SK-N-SH treated with all-trans-retinoic acid at 6 μM for 48 hours (cell line): ENCODE data around the gene TOPAZ1.

Experiments
- ATAC-seq: fragments of 200-7000 bp; cut with Tn5 transposase; 3 replicates; pipeline ENCODE4 v1.9.1; 2020; ENCODE audit warnings: mild to moderate bottlenecking, moderate library complexity
- ARNTL ChIP-seq: fragments of 450-650 bp; formaldehyde crosslinking; IDR thresholded peaks from 2 replicates; pipeline ENCODE4 v1.5.0; 2020; ENCODE audit warnings: low read depth, mild to moderate bottlenecking, moderate library complexity, borderline replicate concordance
- BACH2 ChIP-seq: fragments of 250-450 bp; sonication (Bioruptor Pico); IDR thresholded peaks from 2 replicates; pipeline ENCODE4 v1.9.0; 2021; ENCODE audit warnings: mild to moderate bottlenecking, borderline replicate concordance
- CREB5 ChIP-seq: fragments of 250-450 bp; sonication (Bioruptor Pico); IDR thresholded peaks from 2 replicates; pipeline ENCODE4 v1.5.1; 2020; ENCODE audit warnings: low read depth, mild to moderate bottlenecking, moderate library complexity
- ESRRG ChIP-seq: fragments of 250-450 bp; sonication (Bioruptor Pico); IDR thresholded peaks from 2 replicates; pipeline ENCODE4 v1.6.1; 2021; ENCODE audit warnings: mild to moderate bottlenecking
- GLIS3 ChIP-seq: fragments of 250-450 bp; sonication (Bioruptor Pico); IDR thresholded peaks from 2 replicates; pipeline ENCODE4 v1.5.0; 2020; ENCODE audit warnings: mild to moderate bottlenecking, moderate library complexity
- ISL1 ChIP-seq: fragments of 250-450 bp; sonication (Bioruptor Pico); IDR thresholded peaks from 2 replicates; pipeline ENCODE4 v2.1.2; 2022; ENCODE audit warnings: mild to moderate bottlenecking, moderate library complexity
- OSR1 ChIP-seq: fragments of 250-450 bp; sonication (Bioruptor Pico); IDR thresholded peaks from 2 replicates; pipeline ENCODE4 v1.8.0; 2022; ENCODE audit warnings: moderate library complexity, mild to moderate bottlenecking, inconsistent platforms
- PPARA ChIP-seq: fragments of 250-450 bp; sonication (Bioruptor Pico); IDR thresholded peaks from 2 replicates; pipeline ENCODE4 v1.5.0; 2020; ENCODE audit warnings: mild to moderate bottlenecking, borderline replicate concordance
- RARB ChIP-seq: fragments of 250-450 bp; sonication (Bioruptor Pico); IDR thresholded peaks from 2 replicates; pipeline ENCODE4 v1.8.0; 2021; ENCODE audit warnings: mild to moderate bottlenecking, moderate library complexity
- SNAI2 ChIP-seq: fragments of 250-450 bp; sonication (Bioruptor Pico); IDR thresholded peaks from 2 replicates; pipeline ENCODE4 v1.5.0; 2020; ENCODE audit warnings: mild to moderate bottlenecking, moderate library complexity
- TSHZ2 ChIP-seq: fragments of 250-450 bp; sonication (Bioruptor Pico); IDR thresholded peaks from 2 replicates; pipeline ENCODE4 v1.5.0; 2020; ENCODE audit warnings: mild to moderate bottlenecking, moderate library complexity
- ZFP3 ChIP-seq: fragments of 250-450 bp; sonication (Bioruptor Pico); IDR thresholded peaks from 2 replicates; pipeline ENCODE4 v1.5.0; 2020; ENCODE audit warnings: mild to moderate bottlenecking, moderate library complexity
- ZNF565 ChIP-seq: fragments of 450-650 bp; formaldehyde crosslinking; conservative IDR thresholded peaks from 2 replicates; pipeline ENCODE4 v1.5.0; 2020; ENCODE audit warnings: low read depth, mild to moderate bottlenecking, moderate library complexity
- ZNF8 ChIP-seq: fragments of 450-650 bp; formaldehyde crosslinking; IDR thresholded peaks from 2 replicates; pipeline ENCODE4 v1.5.0; 2020; ENCODE audit warnings: mild to moderate bottlenecking, moderate library complexity
- TF ChIP-seq, protein P1 (sequence below): fragments of 250-450 bp; sonication (Bioruptor Pico); IDR thresholded peaks from 2 replicates; pipeline ENCODE4 v1.8.0; 2020; ENCODE audit warnings: mild to moderate bottlenecking, moderate library complexity, borderline replicate concordance
- TF ChIP-seq, protein P2 (sequence below): fragments of 250-450 bp; sonication (Bioruptor Pico); IDR thresholded peaks from 2 replicates; pipeline ENCODE4 v1.8.0; 2021; ENCODE audit warnings: low read depth, mild to moderate bottlenecking, moderate library complexity, borderline replicate concordance
- TF ChIP-seq, protein P3 (sequence below): fragments of 250-450 bp; sonication (Bioruptor Pico); IDR thresholded peaks from 2 replicates; pipeline ENCODE4 v1.5.1; 2021; ENCODE audit warnings: mild to moderate bottlenecking, moderate library complexity

The TOPAZ1 gene

GRCh38 chr3:44232407-44232806 lies 9.3 kb upstream of the TOPAZ1 start:
- TF ChIP-seq ZNF8 (CRISPR knock-in tag) (no peak), SNAI2 (no peak), ARNTL (CRISPR knock-in tag) (no peak), OSR1 (CRISPR knock-in tag) (no peak)
- ATAC-seq, result no peak

GRCh38 chr3:44234648-44235268 lies 6.9 kb upstream of the TOPAZ1 start:
- no peak for TF ChIP-seq BACH2 (CRISPR knock-in tag)
- TF ChIP-seq, all 23 proteins: peak for 0
- ATAC-seq, result no peak

GRCh38 chr3:44235604-44236484 lies 5.8 kb upstream of the TOPAZ1 start:
- ATAC-seq, result peak; percentile 97
- TF ChIP-seq CREB5 (CRISPR knock-in tag) (no peak), RARB (no peak), ARNTL (CRISPR knock-in tag) (no peak), ZNF565 (CRISPR knock-in tag) (no peak), ISL1 (CRISPR knock-in tag) (peak; percentile 80)
- TF ChIP-seq, protein P1, sequence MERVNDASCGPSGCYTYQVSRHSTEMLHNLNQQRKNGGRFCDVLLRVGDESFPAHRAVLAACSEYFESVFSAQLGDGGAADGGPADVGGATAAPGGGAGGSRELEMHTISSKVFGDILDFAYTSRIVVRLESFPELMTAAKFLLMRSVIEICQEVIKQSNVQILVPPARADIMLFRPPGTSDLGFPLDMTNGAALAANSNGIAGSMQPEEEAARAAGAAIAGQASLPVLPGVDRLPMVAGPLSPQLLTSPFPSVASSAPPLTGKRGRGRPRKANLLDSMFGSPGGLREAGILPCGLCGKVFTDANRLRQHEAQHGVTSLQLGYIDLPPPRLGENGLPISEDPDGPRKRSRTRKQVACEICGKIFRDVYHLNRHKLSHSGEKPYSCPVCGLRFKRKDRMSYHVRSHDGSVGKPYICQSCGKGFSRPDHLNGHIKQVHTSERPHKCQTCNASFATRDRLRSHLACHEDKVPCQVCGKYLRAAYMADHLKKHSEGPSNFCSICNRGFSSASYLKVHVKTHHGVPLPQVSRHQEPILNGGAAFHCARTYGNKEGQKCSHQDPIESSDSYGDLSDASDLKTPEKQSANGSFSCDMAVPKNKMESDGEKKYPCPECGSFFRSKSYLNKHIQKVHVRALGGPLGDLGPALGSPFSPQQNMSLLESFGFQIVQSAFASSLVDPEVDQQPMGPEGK (CRISPR knock-in tag), result no peak
- TF ChIP-seq, all 23 proteins: peak for 1

DNA sequence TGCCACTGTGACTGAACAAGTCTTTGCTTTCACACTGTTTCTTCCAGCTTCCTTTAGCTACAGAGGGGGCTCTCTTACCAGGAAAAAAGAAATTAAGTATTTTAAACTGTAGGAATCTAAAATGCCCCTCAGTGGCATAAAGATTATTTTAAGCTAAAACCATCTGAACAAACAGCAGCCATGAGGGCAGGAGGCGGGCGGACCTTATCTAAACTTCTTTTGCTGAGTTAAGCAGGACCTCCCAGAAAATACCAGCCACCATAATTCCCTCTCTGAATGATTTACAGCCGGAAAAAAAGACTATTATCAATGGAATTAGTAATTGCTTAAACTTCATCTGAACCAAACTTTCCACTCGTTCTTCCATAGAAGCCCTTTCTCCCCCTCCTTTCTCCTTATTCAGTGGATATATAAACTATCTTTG lies 5.2 kb upstream of the TOPAZ1 start:
- TF ChIP-seq, protein P2, sequence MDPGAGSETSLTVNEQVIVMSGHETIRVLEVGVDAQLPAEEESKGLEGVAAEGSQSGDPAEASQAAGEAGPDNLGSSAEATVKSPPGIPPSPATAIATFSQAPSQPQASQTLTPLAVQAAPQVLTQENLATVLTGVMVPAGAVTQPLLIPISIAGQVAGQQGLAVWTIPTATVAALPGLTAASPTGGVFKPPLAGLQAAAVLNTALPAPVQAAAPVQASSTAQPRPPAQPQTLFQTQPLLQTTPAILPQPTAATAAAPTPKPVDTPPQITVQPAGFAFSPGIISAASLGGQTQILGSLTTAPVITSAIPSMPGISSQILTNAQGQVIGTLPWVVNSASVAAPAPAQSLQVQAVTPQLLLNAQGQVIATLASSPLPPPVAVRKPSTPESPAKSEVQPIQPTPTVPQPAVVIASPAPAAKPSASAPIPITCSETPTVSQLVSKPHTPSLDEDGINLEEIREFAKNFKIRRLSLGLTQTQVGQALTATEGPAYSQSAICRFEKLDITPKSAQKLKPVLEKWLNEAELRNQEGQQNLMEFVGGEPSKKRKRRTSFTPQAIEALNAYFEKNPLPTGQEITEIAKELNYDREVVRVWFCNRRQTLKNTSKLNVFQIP (CRISPR knock-in tag), result no peak
- TF ChIP-seq CREB5 (CRISPR knock-in tag), result no peak
- TF ChIP-seq ZNF8 (CRISPR knock-in tag), result no peak
- no peak for TF ChIP-seq GLIS3 (CRISPR knock-in tag)
- TF ChIP-seq, protein P3, sequence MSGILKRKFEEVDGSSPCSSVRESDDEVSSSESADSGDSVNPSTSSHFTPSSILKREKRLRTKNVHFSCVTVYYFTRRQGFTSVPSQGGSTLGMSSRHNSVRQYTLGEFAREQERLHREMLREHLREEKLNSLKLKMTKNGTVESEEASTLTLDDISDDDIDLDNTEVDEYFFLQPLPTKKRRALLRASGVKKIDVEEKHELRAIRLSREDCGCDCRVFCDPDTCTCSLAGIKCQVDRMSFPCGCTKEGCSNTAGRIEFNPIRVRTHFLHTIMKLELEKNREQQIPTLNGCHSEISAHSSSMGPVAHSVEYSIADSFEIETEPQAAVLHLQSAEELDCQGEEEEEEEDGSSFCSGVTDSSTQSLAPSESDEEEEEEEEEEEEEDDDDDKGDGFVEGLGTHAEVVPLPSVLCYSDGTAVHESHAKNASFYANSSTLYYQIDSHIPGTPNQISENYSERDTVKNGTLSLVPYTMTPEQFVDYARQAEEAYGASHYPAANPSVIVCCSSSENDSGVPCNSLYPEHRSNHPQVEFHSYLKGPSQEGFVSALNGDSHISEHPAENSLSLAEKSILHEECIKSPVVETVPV, result no peak
- TF ChIP-seq PPARA (CRISPR knock-in tag), result no peak
- no peak for TF ChIP-seq BACH2 (CRISPR knock-in tag)
- ATAC-seq, result no peak

DNA sequence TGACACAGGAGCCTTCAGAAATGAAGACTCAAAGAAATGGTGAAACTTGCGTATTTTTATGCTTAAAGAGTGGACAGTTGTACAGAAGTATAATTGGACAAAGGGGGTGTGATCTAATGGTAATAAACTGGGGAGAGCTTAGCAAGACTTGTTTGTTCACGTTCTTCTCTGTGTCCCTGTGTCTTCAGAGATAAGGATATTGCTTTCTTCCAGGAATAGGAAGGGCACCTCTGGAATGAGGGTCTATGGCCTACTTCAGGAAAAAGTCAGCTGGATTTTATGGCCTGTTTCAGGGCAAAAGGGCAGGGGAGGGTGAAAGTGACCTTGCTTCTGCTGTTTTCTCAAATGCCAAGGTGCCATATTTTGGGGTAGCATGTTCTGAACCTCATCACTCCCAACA lies 4.5 kb upstream of the TOPAZ1 start:
- ATAC-seq, result no peak
- TF ChIP-seq ZFP3 (CRISPR knock-in tag) (no peak), ARNTL (CRISPR knock-in tag) (no peak), ESRRG (CRISPR knock-in tag) (no peak), CREB5 (CRISPR knock-in tag) (no peak), PPARA (CRISPR knock-in tag) (no peak), TSHZ2 (CRISPR knock-in tag) (no peak), OSR1 (CRISPR knock-in tag) (no peak), RARB (no peak)
- TF ChIP-seq, protein P1 (CRISPR knock-in tag), result no peak
